HL-60 (cell line): ENCODE measurements around the gene CALHM2.
A peak's percentile ranks its signal among the peaks of the same experiment; 100 is the strongest.
"Not testable (repeated sequence)": the region's sequence is repeated elsewhere in the genome, so short reads cannot be mapped to it uniquely, and the experiment has no call there.

Source experiments
- DNase-seq, 2 experiments: peaks; one replicate each; pipeline ENCODE4 v3.0.0-alpha.2; 2010 to 2020; ENCODE audit warnings: low read depth in 1 of 2, low spot score in 1 of 2
- H3K27ac ChIP-seq: fragments of 250-450 bp; sonication (Bioruptor Pico); replicated peaks from 2 replicates; pipeline ENCODE4 v1.5.1; 2020; ENCODE audit warnings: mild to moderate bottlenecking, moderate library complexity
- H3K27me3 ChIP-seq: fragments of 250-450 bp; sonication (Bioruptor Pico); 2 replicates; pipeline ENCODE4 v1.5.1; 2021; ENCODE audit warnings: mild to moderate bottlenecking, moderate library complexity; ENCODE audit not compliant: insufficient read depth, poor library complexity, severe bottlenecking
- H3K4me3 ChIP-seq: replicated peaks from 2 replicates; pipeline ENCODE4 v1.5.1; 2011; ENCODE audit warnings: mild to moderate bottlenecking, control low read depth, low read length; ENCODE audit not compliant: insufficient read depth
- CTCF ChIP-seq: IDR thresholded peaks from one replicate; pipeline ENCODE4 v1.5.1; 2011; ENCODE audit warnings: low read length, control low read depth, inconsistent platforms; ENCODE audit not compliant: insufficient read depth
- GABPA ChIP-seq: IDR thresholded peaks from 2 replicates; pipeline ENCODE4 v1.6.1; 2012; ENCODE audit warnings: low read depth
- POLR2AphosphoS5 ChIP-seq: IDR thresholded peaks from 2 replicates; pipeline ENCODE4 v1.6.1; 2012; ENCODE audit warnings: low read depth
- SPI1 ChIP-seq: IDR thresholded peaks from 2 replicates; pipeline ENCODE4 v1.6.1; 2012; ENCODE audit warnings: low read depth, mild to moderate bottlenecking, borderline replicate concordance
- TF ChIP-seq, protein P1 (sequence below): IDR thresholded peaks from 2 replicates; pipeline ENCODE4 v1.6.1; 2012; ENCODE audit warnings: low read depth; ENCODE audit not compliant: insufficient replicate concordance

CALHM2 gene

DNA sequence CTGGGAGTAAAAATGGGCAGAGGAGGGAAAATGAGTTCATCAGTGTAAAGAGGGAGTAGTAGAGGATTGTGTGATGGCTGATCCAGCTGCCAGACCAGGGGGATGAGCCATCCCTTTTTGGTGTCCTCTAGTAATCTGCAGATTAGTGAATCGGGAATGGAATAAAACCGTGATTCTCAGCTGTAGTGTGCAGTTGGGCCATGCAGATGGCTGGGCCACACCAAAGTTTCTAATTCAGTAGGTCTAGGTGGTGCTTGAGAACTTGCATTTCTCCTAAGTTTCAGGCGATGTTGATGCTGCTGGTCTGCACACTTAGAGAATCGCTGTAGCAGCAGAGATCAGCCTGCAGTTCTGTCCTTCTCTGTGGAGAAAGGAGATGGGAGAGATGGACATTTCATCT lies 33.1 kb downstream of the CALHM2 start:
- Histone ChIP-seq H3K27me3 (no peaks in the 10 kb centered on the region), H3K4me3 (no peak overlapping the region), H3K27ac (no peak overlapping the region)
- no peak for DNase-seq
- TF ChIP-seq SPI1 (no peak), GABPA (no peak), POLR2AphosphoS5 (no peak), CTCF (no peak)
- TF ChIP-seq, protein P1, sequence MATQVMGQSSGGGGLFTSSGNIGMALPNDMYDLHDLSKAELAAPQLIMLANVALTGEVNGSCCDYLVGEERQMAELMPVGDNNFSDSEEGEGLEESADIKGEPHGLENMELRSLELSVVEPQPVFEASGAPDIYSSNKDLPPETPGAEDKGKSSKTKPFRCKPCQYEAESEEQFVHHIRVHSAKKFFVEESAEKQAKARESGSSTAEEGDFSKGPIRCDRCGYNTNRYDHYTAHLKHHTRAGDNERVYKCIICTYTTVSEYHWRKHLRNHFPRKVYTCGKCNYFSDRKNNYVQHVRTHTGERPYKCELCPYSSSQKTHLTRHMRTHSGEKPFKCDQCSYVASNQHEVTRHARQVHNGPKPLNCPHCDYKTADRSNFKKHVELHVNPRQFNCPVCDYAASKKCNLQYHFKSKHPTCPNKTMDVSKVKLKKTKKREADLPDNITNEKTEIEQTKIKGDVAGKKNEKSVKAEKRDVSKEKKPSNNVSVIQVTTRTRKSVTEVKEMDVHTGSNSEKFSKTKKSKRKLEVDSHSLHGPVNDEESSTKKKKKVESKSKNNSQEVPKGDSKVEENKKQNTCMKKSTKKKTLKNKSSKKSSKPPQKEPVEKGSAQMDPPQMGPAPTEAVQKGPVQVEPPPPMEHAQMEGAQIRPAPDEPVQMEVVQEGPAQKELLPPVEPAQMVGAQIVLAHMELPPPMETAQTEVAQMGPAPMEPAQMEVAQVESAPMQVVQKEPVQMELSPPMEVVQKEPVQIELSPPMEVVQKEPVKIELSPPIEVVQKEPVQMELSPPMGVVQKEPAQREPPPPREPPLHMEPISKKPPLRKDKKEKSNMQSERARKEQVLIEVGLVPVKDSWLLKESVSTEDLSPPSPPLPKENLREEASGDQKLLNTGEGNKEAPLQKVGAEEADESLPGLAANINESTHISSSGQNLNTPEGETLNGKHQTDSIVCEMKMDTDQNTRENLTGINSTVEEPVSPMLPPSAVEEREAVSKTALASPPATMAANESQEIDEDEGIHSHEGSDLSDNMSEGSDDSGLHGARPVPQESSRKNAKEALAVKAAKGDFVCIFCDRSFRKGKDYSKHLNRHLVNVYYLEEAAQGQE: no peak

DNA sequence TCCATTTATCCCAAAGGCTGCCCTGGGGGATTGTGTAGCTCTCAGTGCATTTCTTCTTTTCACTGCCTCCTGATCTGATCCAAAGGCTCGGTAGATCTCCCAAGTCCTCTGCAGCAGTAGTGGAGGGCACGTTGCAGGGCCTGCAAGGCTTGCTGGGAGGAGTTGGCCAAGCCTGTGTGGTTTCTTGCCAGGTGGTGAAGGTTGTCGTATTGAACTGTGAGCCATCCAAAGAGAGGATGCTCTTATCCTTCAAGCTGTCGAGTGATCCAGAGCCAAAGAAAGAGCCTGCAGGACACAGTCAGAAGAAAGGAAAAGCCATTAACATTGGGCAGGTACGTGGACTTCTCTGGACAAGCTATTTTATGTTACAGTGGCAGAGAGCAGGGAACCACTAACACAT lies 34.6 kb downstream of the CALHM2 start:
- DNase-seq: no peak
- no peak overlapping the region for H3K27ac ChIP-seq
- H3K27me3 ChIP-seq: no peaks in the 10 kb centered on the region
- H3K4me3 ChIP-seq: no peak overlapping the region
- no peak for TF ChIP-seq GABPA

- not testable (repeated sequence) for DNase-seq, H3K27me3 ChIP-seq, H3K4me3 ChIP-seq, H3K27ac ChIP-seq
These were observed 35.1 kb downstream of the CALHM2 start for GRCh38 chr10:103417148-103417469.

DNA sequence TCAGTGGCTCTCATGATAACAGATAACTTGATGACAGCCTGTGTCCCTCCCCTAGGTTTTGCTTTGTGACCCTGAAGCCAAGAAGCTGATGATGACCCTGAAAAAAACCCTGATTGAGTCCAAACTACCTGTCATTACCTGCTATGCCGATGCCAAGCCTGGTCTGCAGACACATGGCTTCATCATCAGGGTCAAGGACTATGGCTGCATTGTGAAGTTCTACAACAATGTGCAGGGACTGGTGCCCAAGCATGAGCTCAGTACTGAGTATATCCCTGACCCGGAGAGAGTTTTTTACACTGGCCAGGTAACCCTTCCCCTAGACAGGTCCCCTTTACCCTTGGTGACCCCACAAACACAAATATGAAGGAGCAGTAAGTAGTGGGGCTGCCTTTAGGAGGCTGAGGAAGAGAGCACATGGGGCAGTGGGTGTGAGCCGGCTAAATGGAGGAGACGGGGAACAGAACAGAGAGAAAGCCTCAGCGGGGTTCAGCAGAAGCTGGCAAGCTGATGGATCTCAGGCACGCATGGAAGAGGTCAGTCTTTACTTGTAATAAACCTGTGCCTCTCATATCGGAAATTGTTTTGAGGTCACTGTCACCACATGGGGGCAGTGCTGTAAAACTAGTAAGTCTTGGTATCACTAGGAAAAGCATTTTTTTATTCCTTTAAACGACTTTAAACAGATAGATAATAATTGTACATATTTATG lies 35.6 kb downstream of the CALHM2 start:
- no peak overlapping the region for H3K27ac ChIP-seq
- H3K27me3 ChIP-seq: no peaks in the 10 kb centered on the region
- peak in 1 of 2 experiments; percentile 66 for DNase-seq
- TF ChIP-seq, protein P1: no peak
- no peak for TF ChIP-seq GABPA
- TF ChIP-seq CTCF: peak; percentile 38
- H3K4me3 ChIP-seq: no peak overlapping the region

GRCh38 chr10:103415581-103415980 lies 36.6 kb downstream of the CALHM2 start:
- Histone ChIP-seq H3K27me3 (no peaks in the 10 kb centered on the region), H3K4me3 (no peak overlapping the region), H3K27ac (no peak overlapping the region)
- no peak for TF ChIP-seq POLR2AphosphoS5
- TF ChIP-seq SPI1: no peak
- TF ChIP-seq CTCF: no peak
- TF ChIP-seq GABPA: no peak
- TF ChIP-seq, protein P1: no peak
- no peak for DNase-seq
